Measurements from ENCODE around the gene MUC6. TPM values are rescaled to one million over a fixed set of nuclear protein-coding genes. Genes with fewer than 3 reads are reported as not detected.

MUC6 gene
- total RNA-seq, 3 donors from 2014 or later (not counting 1 experiment from before 2014, with no cell fraction given): not detected

DNA sequence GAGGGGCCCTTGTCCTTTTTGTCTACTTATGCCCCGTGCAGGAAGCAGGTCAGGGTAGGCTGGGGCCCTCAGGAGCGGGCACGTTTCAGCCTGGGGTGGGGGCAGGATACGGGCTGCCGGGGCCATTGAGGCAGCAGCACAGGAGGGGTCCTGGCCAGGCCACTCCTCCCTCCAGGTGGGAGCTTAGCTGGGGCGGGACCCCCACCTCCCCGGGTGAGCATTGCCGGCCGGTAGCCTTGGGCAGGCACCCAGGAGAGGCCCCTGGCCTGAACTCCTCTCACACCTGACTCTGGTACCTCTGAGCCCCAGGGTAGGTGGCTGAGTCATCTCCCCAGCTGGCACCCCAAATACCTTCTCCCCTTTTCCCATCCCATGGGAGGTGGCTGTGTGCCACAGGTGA is 5.0 kb upstream of the MUC6 start:
- peaks cover 6% of the 10 kb centered on the region in 2 donors for H3K4me1 Mint-ChIP-seq
- Histone ChIP-seq H3K27me3 (ENCODE audit: control insufficient read depth, insufficient read depth, low read length) (no peaks in the 10 kb centered on the region), H3K4me1 (ENCODE audit: control insufficient read depth, insufficient read depth, low read length) (peaks cover 6% of the 10 kb centered on the region), H3K27ac (ENCODE audit: low read length) (no peak overlapping the region), H3K9me3 (ENCODE audit: control insufficient read depth, insufficient read depth, low read length) (no peaks in the 10 kb centered on the region), H3K4me3 (ENCODE audit: low read length) (no peak overlapping the region), H3K36me3 (ENCODE audit: control insufficient read depth, insufficient read depth, low read length) (no peaks in the 10 kb centered on the region)
- TF ChIP-seq, protein P1, sequence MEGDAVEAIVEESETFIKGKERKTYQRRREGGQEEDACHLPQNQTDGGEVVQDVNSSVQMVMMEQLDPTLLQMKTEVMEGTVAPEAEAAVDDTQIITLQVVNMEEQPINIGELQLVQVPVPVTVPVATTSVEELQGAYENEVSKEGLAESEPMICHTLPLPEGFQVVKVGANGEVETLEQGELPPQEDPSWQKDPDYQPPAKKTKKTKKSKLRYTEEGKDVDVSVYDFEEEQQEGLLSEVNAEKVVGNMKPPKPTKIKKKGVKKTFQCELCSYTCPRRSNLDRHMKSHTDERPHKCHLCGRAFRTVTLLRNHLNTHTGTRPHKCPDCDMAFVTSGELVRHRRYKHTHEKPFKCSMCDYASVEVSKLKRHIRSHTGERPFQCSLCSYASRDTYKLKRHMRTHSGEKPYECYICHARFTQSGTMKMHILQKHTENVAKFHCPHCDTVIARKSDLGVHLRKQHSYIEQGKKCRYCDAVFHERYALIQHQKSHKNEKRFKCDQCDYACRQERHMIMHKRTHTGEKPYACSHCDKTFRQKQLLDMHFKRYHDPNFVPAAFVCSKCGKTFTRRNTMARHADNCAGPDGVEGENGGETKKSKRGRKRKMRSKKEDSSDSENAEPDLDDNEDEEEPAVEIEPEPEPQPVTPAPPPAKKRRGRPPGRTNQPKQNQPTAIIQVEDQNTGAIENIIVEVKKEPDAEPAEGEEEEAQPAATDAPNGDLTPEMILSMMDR (IDR thresholded peaks at IDR 0.05): no peak
- intact Hi-C loops (cut with micrococcal nuclease): no loop called here
- H3K27me3 Mint-ChIP-seq (ENCODE audit: low read depth in 2 of 2): no peaks in the 10 kb centered on the region
- H3K36me3 Mint-ChIP-seq: no peaks in the 10 kb centered on the region
- no peak overlapping the region for H3K4me3 Mint-ChIP-seq
- DNase-seq (no peak), ATAC-seq (no peak)
- 82% methylated on average over 9 of the region's 9 CpGs for WGBS (ENCODE audit: insufficient coverage)
- H3K9me3 Mint-ChIP-seq: no peaks in the 10 kb centered on the region
- H3K27ac Mint-ChIP-seq: no peak overlapping the region

DNA sequence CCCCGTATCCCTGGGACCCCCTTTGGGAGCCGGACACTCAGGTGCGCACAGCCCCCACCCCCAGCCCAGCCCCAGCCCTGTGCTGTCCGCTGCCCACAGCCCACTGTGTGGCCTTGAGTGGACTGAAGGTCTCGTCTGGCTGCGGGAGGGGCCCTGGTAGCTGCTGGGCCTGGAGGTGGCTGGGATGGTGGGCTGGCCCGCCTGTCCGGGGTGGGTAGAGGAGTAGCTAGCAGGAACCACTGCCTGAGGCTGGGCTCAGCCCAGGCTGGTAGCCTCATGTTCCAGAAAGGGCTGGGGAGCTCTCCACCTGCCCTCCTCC is 4.6 kb upstream of the MUC6 start:
- no peak overlapping the region for H3K4me3 Mint-ChIP-seq
- no peak overlapping the region for H3K27ac Mint-ChIP-seq
- Histone ChIP-seq H3K4me3 (ENCODE audit: low read length) (no peak overlapping the region), H3K4me1 (ENCODE audit: control insufficient read depth, insufficient read depth, low read length) (peaks cover 4% of the 10 kb centered on the region), H3K27me3 (ENCODE audit: control insufficient read depth, insufficient read depth, low read length) (no peaks in the 10 kb centered on the region), H3K27ac (ENCODE audit: low read length) (no peak overlapping the region), H3K9me3 (ENCODE audit: control insufficient read depth, insufficient read depth, low read length) (no peaks in the 10 kb centered on the region), H3K36me3 (ENCODE audit: control insufficient read depth, insufficient read depth, low read length) (no peaks in the 10 kb centered on the region)
- WGBS (ENCODE audit: insufficient coverage): 87% methylated on average over 8 of the region's 8 CpGs
- no peaks in the 10 kb centered on the region for H3K27me3 Mint-ChIP-seq (ENCODE audit: low read depth in 2 of 2)
- H3K4me1 Mint-ChIP-seq: peaks cover 2 to 3% of the 10 kb centered on the region in 2 donors
- no peaks in the 10 kb centered on the region for H3K36me3 Mint-ChIP-seq
- ATAC-seq (no peak), DNase-seq (no peak)
- H3K9me3 Mint-ChIP-seq: no peaks in the 10 kb centered on the region
- TF ChIP-seq, protein P1 (IDR thresholded peaks at IDR 0.05): no peak
- intact Hi-C loops (cut with micrococcal nuclease): no loop called here

DNA sequence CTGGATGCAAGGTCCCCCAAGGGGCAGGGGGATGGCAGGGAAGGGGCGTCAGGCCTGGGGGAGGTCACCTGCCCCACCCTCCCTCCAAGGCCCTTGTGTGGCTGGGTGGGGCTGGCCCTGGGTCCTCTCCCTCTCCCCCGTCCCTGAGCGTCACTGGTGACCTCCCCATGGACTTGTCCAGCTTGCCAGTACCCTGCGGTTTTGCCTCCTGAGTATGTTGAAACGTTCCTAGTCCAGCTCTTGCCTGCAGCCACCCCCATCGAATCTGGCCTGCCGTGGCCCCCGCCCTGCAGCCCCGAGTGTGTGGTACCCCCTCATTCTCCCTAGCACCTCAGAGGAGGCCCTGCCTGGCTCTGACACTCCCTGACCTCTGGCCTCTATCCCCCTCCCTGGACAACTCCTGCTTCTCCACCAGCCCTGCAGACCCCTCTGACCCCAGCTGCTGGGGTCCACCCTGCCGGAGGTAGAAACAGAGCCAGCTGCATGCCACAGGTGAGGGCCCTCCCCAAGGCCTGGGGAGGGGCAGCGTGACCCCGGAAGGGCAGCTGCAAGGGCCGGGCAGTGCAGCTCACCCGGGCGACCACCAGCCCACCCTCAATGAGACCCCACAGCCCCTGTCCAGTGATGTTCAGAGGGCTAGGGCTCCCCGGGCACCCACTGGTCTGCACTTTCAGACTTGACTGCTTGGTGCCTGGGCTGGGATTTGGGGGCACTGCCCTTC is 4.1 kb upstream of the MUC6 start:
- no peaks in the 10 kb centered on the region for H3K9me3 ChIP-seq (ENCODE audit: control insufficient read depth, insufficient read depth, low read length)
- H3K27ac ChIP-seq (ENCODE audit: low read length): no peak overlapping the region
- no peaks in the 10 kb centered on the region for H3K9me3 Mint-ChIP-seq
- WGBS (ENCODE audit: insufficient coverage): 89% methylated on average over 16 of the region's 16 CpGs
- DNase-seq (no peak), ATAC-seq (no peak)
- no peaks in the 10 kb centered on the region for H3K4me1 Mint-ChIP-seq
- intact Hi-C loops (cut with micrococcal nuclease): no loop called here
- no peaks in the 10 kb centered on the region for H3K4me1 ChIP-seq (ENCODE audit: control insufficient read depth, insufficient read depth, low read length)
- no peaks in the 10 kb centered on the region for H3K27me3 ChIP-seq (ENCODE audit: control insufficient read depth, insufficient read depth, low read length)
- H3K27ac Mint-ChIP-seq: no peak overlapping the region
- no peaks in the 10 kb centered on the region for H3K36me3 ChIP-seq (ENCODE audit: control insufficient read depth, insufficient read depth, low read length)
- H3K36me3 Mint-ChIP-seq: no peaks in the 10 kb centered on the region
- no peak overlapping the region for H3K4me3 Mint-ChIP-seq
- no peak overlapping the region for H3K4me3 ChIP-seq (ENCODE audit: low read length)
- TF ChIP-seq, protein P1 (IDR thresholded peaks at IDR 0.05): no peak
- H3K27me3 Mint-ChIP-seq (ENCODE audit: low read depth in 2 of 2): no peaks in the 10 kb centered on the region
